GM12892 (cell line): ENCODE measurements around the gene ATG2A.

Experiments
- DNase-seq: peaks from one replicate; pipeline ENCODE4 v3.0.0; 2011; ENCODE audit not compliant: insufficient read length
- FAIRE-seq: peaks from 2 replicates; lab custom pipeline; 2011; peaks lifted over from hg19 to GRCh38; lab: Jason Lieb, UNC
- POLR2A ChIP-seq: IDR thresholded peaks from 2 replicates; pipeline ENCODE4 v1.6.1; 2011; ENCODE audit warnings: low read depth, low read length, control low read depth
- POLR2AphosphoS5 ChIP-seq: IDR thresholded peaks from 2 replicates; pipeline ENCODE4 v1.6.1; 2011; ENCODE audit warnings: low read depth, low read length, control low read depth
- TAF1 ChIP-seq: IDR thresholded peaks from 2 replicates; pipeline ENCODE4 v1.6.1; 2011; ENCODE audit warnings: low read depth, mild to moderate bottlenecking, control low read depth, low read length, borderline replicate concordance

ATG2A gene

DNA sequence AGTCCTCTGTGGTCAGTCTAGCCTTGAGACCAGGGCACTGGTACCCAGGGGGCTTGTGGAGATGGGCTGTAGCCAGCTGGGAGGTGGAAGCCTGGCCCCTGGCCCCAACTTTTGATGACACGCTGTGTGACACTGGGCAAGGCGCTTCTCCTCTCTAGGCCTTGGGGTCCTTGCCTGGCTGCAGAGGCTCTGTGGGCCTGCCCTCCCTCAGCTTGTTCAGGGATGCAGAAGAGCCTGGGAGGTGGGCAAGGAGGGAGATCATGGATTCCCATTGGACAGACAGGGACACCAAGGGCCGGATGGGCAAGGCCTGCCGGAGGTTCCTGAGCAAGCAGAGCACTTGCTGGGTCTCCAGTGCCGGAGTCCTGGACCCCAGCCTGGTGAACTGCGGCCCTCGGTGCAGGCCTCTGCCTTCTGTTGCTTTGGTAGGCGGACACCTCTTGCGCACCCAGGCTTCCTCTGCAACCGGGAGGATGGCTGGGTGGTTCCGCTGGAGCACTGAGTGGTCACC, 6.2 kb upstream of the ATG2A start:
- no peak for DNase-seq
- FAIRE-seq = no peak
- no peak for TF ChIP-seq TAF1
- no peak for TF ChIP-seq POLR2AphosphoS5
- no peak for TF ChIP-seq POLR2A

- TF ChIP-seq TAF1 (no peak), POLR2AphosphoS5 (no peak), POLR2A (no peak)
- FAIRE-seq (no peak), DNase-seq (no peak)
Observed at GRCh38 chr11:64921384-64921783, 4.4 kb upstream of the ATG2A start.

DNA sequence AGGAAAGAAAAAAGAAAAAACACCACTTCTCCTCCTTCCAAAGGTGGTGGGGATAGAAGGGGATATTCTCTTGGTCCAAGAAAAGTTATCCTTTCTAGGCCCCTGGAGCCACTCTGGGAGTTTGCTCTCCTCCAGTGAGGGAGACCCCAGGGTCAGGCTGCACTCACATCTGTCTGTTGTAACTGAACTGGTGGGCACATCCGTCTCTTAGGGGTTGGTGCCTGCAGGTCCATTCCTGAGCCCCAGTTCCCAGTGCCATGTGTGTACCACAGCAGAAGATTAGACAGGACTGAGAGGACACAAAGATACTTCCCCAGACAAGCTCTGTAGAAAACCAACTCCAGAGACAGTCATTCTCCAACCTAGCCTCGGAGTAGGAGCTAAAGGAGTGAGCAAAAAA, 3.1 kb upstream of the ATG2A start:
- DNase-seq (no peak), FAIRE-seq (no peak)
- TF ChIP-seq TAF1 (no peak), POLR2A (no peak), POLR2AphosphoS5 (no peak)

DNA sequence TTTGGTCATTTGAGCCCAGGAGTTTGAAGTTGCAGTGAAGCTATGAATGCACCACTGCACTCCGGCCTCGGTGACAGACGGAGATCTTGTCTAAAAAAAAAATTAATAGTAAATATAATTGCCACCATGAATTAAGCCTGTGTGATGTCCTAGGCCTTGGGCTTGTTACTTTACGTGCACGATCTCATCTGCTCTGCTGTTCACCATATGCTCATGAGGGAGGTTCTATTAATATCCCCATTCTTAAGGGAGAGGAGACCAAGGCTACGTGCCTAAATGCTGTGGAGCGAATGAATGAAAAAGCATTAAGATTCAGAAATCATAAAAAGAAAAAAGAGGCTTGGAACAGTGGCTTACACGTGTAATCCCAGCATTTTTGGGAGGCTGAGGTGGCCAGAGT, 2.6 kb upstream of the ATG2A start:
- FAIRE-seq (no peak), DNase-seq (no peak)
- TF ChIP-seq POLR2A (no peak), POLR2AphosphoS5 (no peak), TAF1 (no peak)

- DNase-seq = no peak
- FAIRE-seq = no peak
Observed at GRCh38 chr11:64918017-64918416, 1.0 kb upstream of the ATG2A start.

DNA sequence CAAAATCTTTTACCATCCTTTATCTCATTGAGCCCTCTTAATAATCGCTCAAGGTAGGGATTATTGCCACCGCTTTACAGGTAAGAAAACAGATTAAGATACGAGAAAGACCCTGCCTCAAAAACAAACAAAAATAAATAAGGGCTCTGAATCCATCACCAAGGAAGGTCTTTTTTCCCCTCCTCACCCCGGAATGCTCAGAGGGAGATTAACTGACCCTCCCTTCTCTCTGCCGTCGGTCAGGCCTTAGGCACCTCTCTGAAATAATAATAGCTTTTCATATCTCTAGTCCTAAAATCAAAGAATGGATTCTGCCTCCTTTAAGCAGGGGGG, 620 bp upstream of the ATG2A start:
- TF ChIP-seq TAF1 (no peak), POLR2AphosphoS5 (no peak), POLR2A (no peak)
- DNase-seq (no peak), FAIRE-seq (no peak)

More at GRCh38 chr11:64918017-64918416, 1.0 kb upstream of the ATG2A start:
- TF ChIP-seq POLR2AphosphoS5 = no peak
- no peak for TF ChIP-seq POLR2A
- no peak for TF ChIP-seq TAF1

GRCh38 chr11:64916040-64916774, 802 bp downstream of the ATG2A start:
- TF ChIP-seq POLR2A = no peak
- no peak for TF ChIP-seq TAF1
- TF ChIP-seq POLR2AphosphoS5 = no peak
- DNase-seq (peak; percentile 53), FAIRE-seq (peak; percentile 86)

DNA sequence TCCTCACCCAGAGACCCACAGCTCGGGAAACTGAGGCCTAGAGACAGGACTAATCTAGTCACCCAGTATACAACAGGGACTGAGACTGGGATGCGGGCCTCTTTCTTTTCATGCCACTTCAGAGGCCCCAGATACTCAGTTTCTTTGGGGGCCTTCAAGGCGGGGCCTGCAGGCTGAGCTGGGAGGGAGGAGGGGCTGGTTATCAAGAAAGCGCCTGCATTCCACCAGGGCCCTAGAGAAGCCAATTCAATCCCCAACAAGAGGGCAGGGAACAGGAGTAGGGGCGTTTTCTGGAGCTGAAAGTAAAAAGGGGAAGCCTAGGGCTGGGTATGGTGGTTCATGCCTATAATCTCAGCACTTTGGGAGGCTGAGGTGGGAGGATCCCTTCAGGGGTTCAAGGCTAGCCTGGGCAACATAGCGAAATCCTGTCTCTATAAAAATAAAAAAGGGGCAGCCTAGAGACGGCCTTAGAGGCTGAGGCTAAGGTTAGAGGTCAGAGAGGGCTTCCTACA, 1.6 kb downstream of the ATG2A start:
- FAIRE-seq = no peak
- DNase-seq = no peak
- TF ChIP-seq POLR2AphosphoS5 = no peak
- no peak for TF ChIP-seq POLR2A
- TF ChIP-seq TAF1 = no peak

- no peak for FAIRE-seq
- no peak for TF ChIP-seq POLR2AphosphoS5
- TF ChIP-seq POLR2A = no peak
- TF ChIP-seq TAF1 = no peak
- DNase-seq = no peak
Observed at GRCh38 chr11:64914123-64914522, 2.9 kb downstream of the ATG2A start.

GRCh38 chr11:64913171-64913727, 3.8 kb downstream of the ATG2A start:
- TF ChIP-seq POLR2A = no peak
- no peak for TF ChIP-seq POLR2AphosphoS5
- TF ChIP-seq TAF1 = no peak
- DNase-seq (no peak), FAIRE-seq (no peak)

DNA sequence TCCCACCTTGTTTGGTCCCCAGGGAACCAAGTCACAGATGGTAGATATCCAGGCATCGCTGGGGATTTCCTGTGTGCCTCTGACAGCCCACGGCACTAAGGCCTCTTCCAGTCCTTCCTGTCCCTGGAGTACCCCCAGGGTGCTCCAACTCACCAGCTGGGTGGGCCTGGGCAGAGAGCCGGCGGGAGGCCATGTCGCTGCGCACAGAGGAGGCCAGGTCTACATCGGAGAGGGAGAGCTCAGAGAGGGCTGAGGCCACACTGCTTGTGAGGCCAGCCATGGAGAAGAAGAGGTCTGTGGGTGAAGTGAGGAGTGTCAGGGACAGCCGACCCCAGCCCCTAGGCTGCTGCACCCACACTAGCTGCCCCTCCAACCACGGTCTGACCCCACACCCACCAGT, 5.3 kb downstream of the ATG2A start:
- DNase-seq (no peak), FAIRE-seq (no peak)
- no peak for TF ChIP-seq POLR2A
- no peak for TF ChIP-seq TAF1
- TF ChIP-seq POLR2AphosphoS5 = no peak

GRCh38 chr11:64911142-64911541, 5.9 kb downstream of the ATG2A start:
- TF ChIP-seq POLR2A (no peak), TAF1 (no peak)
- FAIRE-seq (no peak), DNase-seq (no peak)
